H1 (cell line): Measurements from ENCODE around the gene SLC23A2.

ENCODE experiments used
- CBX5 ChIP-seq: fragments of 300-800, 300-1000 bp; sonication (generic); IDR thresholded peaks from 2 replicates; pipeline ENCODE4 v1.7.1; 2016; ENCODE audit warnings: antibody characterized with exemption, low read length, low read depth
- CEBPB ChIP-seq: IDR thresholded peaks from 2 replicates; pipeline ENCODE4 v1.6.1; 2012; ENCODE audit warnings: low read depth, low read length
- EP300 ChIP-seq, 2 experiments: IDR thresholded peaks; 1 replicate in 1 of 2; 2 replicates in 1 of 2; pipeline ENCODE4 v1.6.1; 2011 to 2012; ENCODE audit warnings: low read depth in 2 of 2, low read length in 2 of 2, mild to moderate bottlenecking in 2 of 2, borderline replicate concordance in 1 of 2, inconsistent platforms in 1 of 2, moderate library complexity in 1 of 2
- EZH2 ChIP-seq: fragments of 200-600 bp; sonication (generic); IDR thresholded peaks from 2 replicates; pipeline ENCODE4 v1.7.1; 2012; ENCODE audit warnings: low read depth, mild to moderate bottlenecking, moderate library complexity, low read length, inconsistent platforms; ENCODE audit not compliant: severe bottlenecking
- GTF2F1 ChIP-seq: IDR thresholded peaks from 2 replicates; pipeline ENCODE4 v1.6.1; 2012; ENCODE audit warnings: low read depth, low read length, improper control_type of control experiment, borderline replicate concordance
- MAX ChIP-seq: IDR thresholded peaks from 2 replicates; pipeline ENCODE4 v1.6.1; 2012; ENCODE audit warnings: inconsistent platforms
- POLR2AphosphoS5 ChIP-seq: IDR thresholded peaks from 2 replicates; pipeline ENCODE4 v1.6.1; 2011; ENCODE audit warnings: low read depth, low read length
- RFX5 ChIP-seq: IDR thresholded peaks from 2 replicates; pipeline ENCODE4 v1.6.1; 2011; ENCODE audit warnings: low read depth, low read length, improper control_type of control experiment, borderline replicate concordance
- SIRT6 ChIP-seq: IDR thresholded peaks from one replicate; pipeline ENCODE4 v1.7.1; 2012; ENCODE audit warnings: low read length, inconsistent platforms
- ZNF274 ChIP-seq: IDR thresholded peaks from 2 replicates; pipeline ENCODE4 v1.7.0; 2012; ENCODE audit warnings: low read length, borderline replicate concordance; ENCODE audit errors: extremely low read depth
- TF ChIP-seq, protein P1 (sequence below), 3 experiments: IDR thresholded peaks; 1 replicate in 2 of 3; 2 replicates in 1 of 3; pipeline versions ENCODE4 v1.5.1 to v1.6.1; 2011; ENCODE audit warnings: low read length in 3 of 3, mild to moderate bottlenecking in 3 of 3, inconsistent platforms in 2 of 3, low read depth in 1 of 3, moderate library complexity in 1 of 3; ENCODE audit not compliant: insufficient read depth in 1 of 3; ENCODE audit errors: control extremely low read depth in 1 of 3

- TF ChIP-seq, protein P1, sequence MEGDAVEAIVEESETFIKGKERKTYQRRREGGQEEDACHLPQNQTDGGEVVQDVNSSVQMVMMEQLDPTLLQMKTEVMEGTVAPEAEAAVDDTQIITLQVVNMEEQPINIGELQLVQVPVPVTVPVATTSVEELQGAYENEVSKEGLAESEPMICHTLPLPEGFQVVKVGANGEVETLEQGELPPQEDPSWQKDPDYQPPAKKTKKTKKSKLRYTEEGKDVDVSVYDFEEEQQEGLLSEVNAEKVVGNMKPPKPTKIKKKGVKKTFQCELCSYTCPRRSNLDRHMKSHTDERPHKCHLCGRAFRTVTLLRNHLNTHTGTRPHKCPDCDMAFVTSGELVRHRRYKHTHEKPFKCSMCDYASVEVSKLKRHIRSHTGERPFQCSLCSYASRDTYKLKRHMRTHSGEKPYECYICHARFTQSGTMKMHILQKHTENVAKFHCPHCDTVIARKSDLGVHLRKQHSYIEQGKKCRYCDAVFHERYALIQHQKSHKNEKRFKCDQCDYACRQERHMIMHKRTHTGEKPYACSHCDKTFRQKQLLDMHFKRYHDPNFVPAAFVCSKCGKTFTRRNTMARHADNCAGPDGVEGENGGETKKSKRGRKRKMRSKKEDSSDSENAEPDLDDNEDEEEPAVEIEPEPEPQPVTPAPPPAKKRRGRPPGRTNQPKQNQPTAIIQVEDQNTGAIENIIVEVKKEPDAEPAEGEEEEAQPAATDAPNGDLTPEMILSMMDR (IDR thresholded peaks at IDR 0.05; ENCODE audit: control extremely low read depth in 1 of 3, insufficient read depth in 1 of 3, low read depth in 1 of 3, low read length in 3 of 3), result no peak
- no peak for TF ChIP-seq EP300 (IDR thresholded peaks at IDR 0.05; ENCODE audit: borderline replicate concordance in 1 of 2, low read depth in 2 of 2, low read length in 2 of 2)
- TF ChIP-seq SIRT6, result no peak
- no peak for TF ChIP-seq ZNF274
- no peak for TF ChIP-seq GTF2F1
- TF ChIP-seq POLR2AphosphoS5, result no peak
- no peak for TF ChIP-seq MAX
- no peak for TF ChIP-seq CBX5
- TF ChIP-seq RFX5, result no peak
- no peak for TF ChIP-seq CEBPB
- no peak for TF ChIP-seq EZH2
Measured at GRCh38 chr20:4932061-4932460, 69.2 kb downstream of the SLC23A2 start.
